ENCODE data around the gene CASP5. TPM values are rescaled to one million over a fixed set of nuclear protein-coding genes. Genes with fewer than 3 reads are reported as not detected.
A peak's percentile ranks its signal among the peaks of the same experiment; 100 is the strongest.

Gene CASP5
- total and polyA plus RNA-seq, 2 of the 4 experiments (the other 2 are of a cell fraction): not detected

DNA sequence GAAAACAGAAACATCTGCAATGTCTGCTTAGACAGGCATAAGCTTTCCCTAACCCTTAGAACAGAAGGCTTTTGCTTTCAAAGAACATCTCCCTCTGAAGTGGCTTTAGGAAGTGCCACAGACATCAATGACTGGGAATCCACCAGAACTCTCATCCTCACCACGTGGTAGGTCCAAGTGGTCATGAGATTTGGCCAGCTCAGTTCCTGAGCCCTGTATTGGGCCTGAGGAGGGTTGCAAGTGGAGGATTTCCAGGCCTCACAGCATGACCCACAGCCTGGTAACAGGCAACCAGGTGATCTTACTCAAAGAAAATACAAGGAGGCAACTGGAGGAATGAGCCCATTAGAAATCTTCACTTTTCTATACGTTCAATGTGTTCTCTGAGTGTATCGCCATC, 10.4 kb upstream of the CASP5 start:
- Histone ChIP-seq H3K4me2 (ENCODE audit: low read depth, low read length) (peak overlapping the region; percentile 62; the same call in 1 of the 2 replicates), H4K91ac (ENCODE audit: insufficient read depth, low read depth, low read length) (no peak overlapping the region), H2BK20ac (ENCODE audit: low read depth, low read length) (peak overlapping the region; percentile 65), H3K4me3 (ENCODE audit: insufficient read depth, low read depth, low read length) (peak overlapping the region; percentile 17; the same call in 1 of the 2 replicates), H3K27ac (ENCODE audit: insufficient read depth, low read length) (no peak overlapping the region), H2BK5ac (ENCODE audit: low read depth, low read length, poor library complexity, severe bottlenecking) (no peak overlapping the region), H2BK120ac (ENCODE audit: low read depth, low read length) (peak overlapping the region; percentile 59; the same call in 1 of the 2 replicates), H2AK5ac (ENCODE audit: low read depth, low read length) (peak overlapping the region; percentile 67; the same call in 1 of the 2 replicates), H3K14ac (replicated peaks; ENCODE audit: low read depth, low read length) (peak overlapping the region; percentile 84), H2AFZ (replicated peaks; ENCODE audit: low read length, poor library complexity) (peak overlapping the region; percentile 40), H3K23ac (ENCODE audit: low read depth, low read length) (peak overlapping the region; percentile 89; the same call in 1 of the 2 replicates), H3K9ac (ENCODE audit: low read depth, low read length) (peak overlapping the region; percentile 21; the same call in 1 of the 2 replicates), H3K4ac (ENCODE audit: low read depth, low read length) (peak overlapping the region; percentile 63), H3K27me3 (ENCODE audit: control insufficient read depth, insufficient read depth, low read length) (no peaks in the 10 kb centered on the region), H3K56ac (ENCODE audit: extremely low read depth, insufficient read depth, low read length) (no peak overlapping the region), H4K5ac (ENCODE audit: low read depth, low read length) (peak overlapping the region; percentile 67), H4K8ac (ENCODE audit: low read depth in 2 of 2, low read length in 2 of 2) (peak overlapping the region in 1 of 2 experiments; percentile 47; a peak in 1 of 4 replicates), H2AK9ac (replicated peaks; ENCODE audit: low read depth, low read length, poor library complexity) (no peak overlapping the region), H3K36me3 (ENCODE audit: control insufficient read depth, insufficient read depth, low read length) (peaks cover 17% of the 10 kb centered on the region), H4K20me1 (ENCODE audit: insufficient read depth, low read length) (no peaks in the 10 kb centered on the region), H3K79me1 (ENCODE audit: low read depth in 1 of 2, low read length in 2 of 2) (peaks cover 3 to 17% of the 10 kb centered on the region in 2 experiments; a peak in 2 of 4 replicates), H3K18ac (ENCODE audit: low read depth, low read length) (peak overlapping the region; percentile 2; the same call in 1 of the 2 replicates), H3K4me1 (ENCODE audit: control insufficient read depth, insufficient read depth, low read length) (peaks cover 4% of the 10 kb centered on the region), H2BK15ac (ENCODE audit: low read depth, low read length) (peak overlapping the region; percentile 41; the same call in 1 of the 3 replicates), H3K9me1 (ENCODE audit: insufficient read depth, low read length) (peaks cover 3% of the 10 kb centered on the region; the same call in 1 of the 2 replicates), H3K9me3 (ENCODE audit: control insufficient read depth, insufficient read depth, low read length) (no peaks in the 10 kb centered on the region)
- ChIA-PET CTCF (no interaction called here), POLR2A (ENCODE audit: unreplicated experiment) (no interaction called here)
- intact Hi-C loops (cut with micrococcal nuclease) (no loop called here), in situ Hi-C loops (cut with MboI; ENCODE audit: low sequenced_read_pairs) (no loop called here), dilution Hi-C loops (cut with HindIII; ENCODE audit: low sequenced_read_pairs, unreplicated experiment) (no loop called here)
- DNase-seq (no peak), ATAC-seq (ENCODE audit: low read depth) (no peak)
- no peak for TF ChIP-seq RCOR1 (IDR thresholded peaks at IDR 0.05; ENCODE audit: insufficient replicate concordance, low read length)
- no peak for TF ChIP-seq ELK1 (IDR thresholded peaks at IDR 0.05; ENCODE audit: borderline replicate concordance, low read depth, low read length)
- TF ChIP-seq CHD1 (IDR thresholded peaks at IDR 0.05; ENCODE audit: low read depth, low read length): no peak
- no peak for TF ChIP-seq POLR2A (IDR thresholded peaks at IDR 0.05; ENCODE audit: low read depth, low read length)
- no peak for TF ChIP-seq RFX5 (IDR thresholded peaks at IDR 0.05; ENCODE audit: low read depth, low read length)
- no peak for TF ChIP-seq USF2 (IDR thresholded peaks at IDR 0.05; ENCODE audit: low read depth, low read length)
- TF ChIP-seq CTCF (conservative IDR thresholded peaks at IDR 0.05; ENCODE audit: low read depth, low read length): no peak
- no peak for TF ChIP-seq MAFK (IDR thresholded peaks at IDR 0.05; ENCODE audit: low read depth, low read length)
- TF ChIP-seq MAZ (IDR thresholded peaks at IDR 0.05; ENCODE audit: borderline replicate concordance, low read depth, low read length): no peak
- no peak for TF ChIP-seq SMC3 (IDR thresholded peaks at IDR 0.05; ENCODE audit: low read depth, low read length)
- TF ChIP-seq FOS (IDR thresholded peaks at IDR 0.05; ENCODE audit: low read depth, low read length): no peak
- TF ChIP-seq MXI1 (IDR thresholded peaks at IDR 0.05; ENCODE audit: borderline replicate concordance, low read depth, low read length): no peak
- TF ChIP-seq RAD21 (IDR thresholded peaks at IDR 0.05; ENCODE audit: low read length): no peak
- TF ChIP-seq NFE2L2 (IDR thresholded peaks at IDR 0.05; ENCODE audit: low read depth, low read length): no peak
- TF ChIP-seq CEBPB (IDR thresholded peaks at IDR 0.05; ENCODE audit: low read depth, low read length): no peak
- no peak for TF ChIP-seq BHLHE40 (IDR thresholded peaks at IDR 0.05; ENCODE audit: low read depth, low read length)
- BruUV-seq (replicated peaks): no TSS peak
- no CpG with 5 or more reads among the region's 3 CpGs for WGBS, 2 experiments (ENCODE audit: extremely low coverage in 2 of 2, insufficient read length in 1 of 2)

All from IMR-90 (cell line).